H1 (cell line): Measurements from ENCODE around the gene CYTH1. TPM values are rescaled to one million over a fixed set of nuclear protein-coding genes. Genes with fewer than 3 reads are reported as not detected.

ENCODE experiments used
- CHD7 ChIP-seq: fragments of 300-600 bp; sonication (generic); IDR thresholded peaks from 2 replicates; pipeline ENCODE4 v1.7.1; 2012; ENCODE audit warnings: low read length, moderate library complexity, mild to moderate bottlenecking, inconsistent platforms; ENCODE audit not compliant: insufficient replicate concordance
- NRF1 ChIP-seq: IDR thresholded peaks from 2 replicates; pipeline ENCODE4 v1.6.1; 2011; ENCODE audit warnings: mild to moderate bottlenecking, low read depth, low read length, improper control_type of control experiment
- polyA plus RNA-seq, 7 experiments: library from polyadenylated mRNA; depleted of rRNA in 3 of 7; stranded (reverse) in 5 of 7; unstranded in 2 of 7; fragments of >200 nt in 5 of 7; fragments of 200-250 nt in 2 of 7; gene quantifications; 1 replicate in 5 of 7; 2 replicates in 1 of 7; 4 replicates in 1 of 7; pipeline versions ENCODE4 v1.2.1 to v1.2.3, GENCODE V29; 2011 to 2013; ENCODE audit warnings: missing spikeins in 2 of 7, mixed read lengths in 2 of 7
- total RNA-seq: library from RNA; stranded (reverse); fragmentation: NEBNext Ultra II Directional; extraction: Animal tissue kit (Norgen Biotek cat#: 25700); gene quantifications from 2 replicates; pipeline ENCODE4 v1.2.1, GENCODE V29; 2021

The CYTH1 gene
- total and polyA plus RNA-seq, 2 of the 8 experiments (the other 6 are each of a cell fraction or from before 2014, with no cell fraction given): 12.8 to 14.8 TPM

- TF ChIP-seq CHD7: no peak
- TF ChIP-seq NRF1: no peak
Observed at GRCh38 chr17:78808163-78808562, 26.1 kb upstream of the CYTH1 start (continued).
